LNCAP (cell line): Measurements from ENCODE around the gene GALNTL6.

Source experiments
- CTCF ChIP-seq: fragments of 450-650 bp; IDR thresholded peaks from 2 replicates; pipeline ENCODE4 v1.5.1; 2017; ENCODE audit warnings: mild to moderate bottlenecking

GALNTL6 gene

GRCh38 chr4:172686021-172686420, 872.8 kb downstream of the GALNTL6 start:
- no peak for TF ChIP-seq CTCF

DNA sequence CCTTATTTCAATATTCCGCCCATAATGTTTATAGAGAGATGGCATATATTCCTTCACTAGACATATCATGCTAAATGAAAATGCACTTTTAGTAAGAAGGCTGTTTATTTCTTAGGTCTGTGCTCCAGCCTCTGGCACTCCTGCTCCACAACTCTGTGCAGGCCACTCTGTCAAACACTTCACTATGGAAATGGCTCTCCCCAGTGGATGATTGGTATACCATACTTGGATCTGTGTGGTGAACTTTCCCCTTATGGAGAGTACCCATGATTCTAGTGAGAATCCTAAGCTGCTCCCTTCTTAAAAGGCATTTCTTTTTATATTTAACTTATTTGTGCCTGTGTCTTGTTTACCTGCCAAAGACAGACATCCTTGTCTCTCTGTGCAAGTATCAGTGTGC, 875.3 kb downstream of the GALNTL6 start:
- no peak for TF ChIP-seq CTCF

DNA sequence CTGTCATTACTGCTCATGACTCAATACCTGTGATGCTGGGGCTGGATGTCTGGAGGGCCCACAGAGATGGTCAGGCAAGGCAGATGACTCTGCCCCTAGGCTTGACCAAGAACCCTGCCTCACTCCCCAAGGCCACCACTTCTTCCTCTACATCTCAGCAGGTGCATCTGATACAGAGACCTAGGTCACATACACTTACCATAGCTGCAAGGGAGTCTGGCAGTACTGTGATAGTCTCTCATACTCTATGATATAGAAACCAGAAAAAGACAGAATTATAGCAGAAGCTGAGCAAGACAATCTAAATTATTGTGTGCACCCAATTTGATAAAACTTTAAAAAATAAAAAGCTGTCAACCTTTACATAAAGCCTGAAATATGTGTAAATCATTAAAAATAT, 878.3 kb downstream of the GALNTL6 start:
- no peak for TF ChIP-seq CTCF

DNA sequence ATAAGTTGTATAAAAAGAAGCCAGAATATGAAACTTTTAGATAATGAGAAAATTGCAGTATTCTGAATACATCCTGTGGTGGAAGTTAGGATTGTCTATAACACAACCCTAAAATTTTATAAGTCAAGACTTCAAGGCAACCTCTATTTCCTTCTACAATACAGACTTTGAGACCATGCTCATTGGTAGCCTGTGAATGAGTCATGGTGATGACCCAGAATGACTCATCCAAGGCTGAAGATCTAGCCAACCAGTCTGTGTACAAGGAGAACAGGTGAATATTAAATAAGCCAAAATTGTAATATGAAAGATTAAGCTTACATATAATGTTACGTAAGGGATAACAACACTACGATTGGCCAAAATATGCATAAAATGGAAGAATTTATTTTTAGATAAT, 879.5 kb downstream of the GALNTL6 start:
- TF ChIP-seq CTCF = no peak

DNA sequence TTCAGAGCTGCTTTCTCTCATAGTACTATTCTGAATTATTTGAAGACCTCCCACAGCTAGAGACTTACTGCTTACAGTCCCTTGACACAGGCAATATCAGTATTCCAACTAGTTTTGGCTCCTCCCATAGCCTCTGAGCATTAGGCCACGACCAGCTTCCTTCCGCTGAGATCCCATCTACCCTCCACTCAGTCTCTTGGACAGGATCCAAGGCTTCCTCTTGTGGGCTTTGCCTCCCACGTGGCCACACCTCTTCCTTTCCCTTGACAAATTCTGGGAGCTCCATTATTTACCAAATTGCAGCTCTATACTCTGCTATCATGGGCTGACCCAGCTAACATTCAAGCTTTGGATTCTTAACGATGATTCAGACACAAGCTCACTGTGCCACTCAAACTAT, 885.1 kb downstream of the GALNTL6 start:
- no peak for TF ChIP-seq CTCF

DNA sequence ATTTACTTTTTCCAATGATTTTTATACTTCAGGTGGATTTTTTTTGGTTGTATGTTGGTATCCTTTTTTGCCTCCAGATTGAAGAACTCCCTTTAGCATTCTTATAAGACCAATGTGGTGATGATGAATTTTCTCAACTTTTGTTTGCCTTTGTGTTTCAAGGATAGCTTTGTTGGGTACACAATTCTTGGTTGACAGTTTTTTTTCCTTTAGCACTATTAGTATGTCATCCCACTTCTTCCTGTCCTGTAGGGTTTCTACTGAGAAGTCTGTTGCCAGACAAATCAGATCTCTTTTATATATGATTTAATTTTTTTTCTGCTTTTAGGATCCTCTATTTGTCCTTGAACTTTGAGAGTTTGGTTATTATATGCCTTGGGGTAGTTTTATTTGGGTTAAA, 892.4 kb downstream of the GALNTL6 start:
- TF ChIP-seq CTCF = no peak

GRCh38 chr4:172706000-172706399, 892.8 kb downstream of the GALNTL6 start:
- no peak for TF ChIP-seq CTCF

GRCh38 chr4:172707622-172708021, 894.4 kb downstream of the GALNTL6 start:
- no peak for TF ChIP-seq CTCF
